D721Med (cell line): ENCODE measurements around the gene COX7A1.

Experiments used
- DNase-seq: peaks from one replicate; pipeline ENCODE4 v3.0.0; 2011; ENCODE audit warnings: low spot score; ENCODE audit not compliant: insufficient read length
- FAIRE-seq: peaks from 2 replicates; lab custom pipeline; 2011; peaks lifted over from hg19 to GRCh38; lab: Jason Lieb, UNC
- CTCF ChIP-seq: IDR thresholded peaks from 2 replicates; pipeline ENCODE4 v1.5.1; 2012; ENCODE audit warnings: mild to moderate bottlenecking, control low read depth; ENCODE audit not compliant: insufficient read depth; ENCODE audit errors: missing control alignments

The COX7A1 gene

GRCh38 chr19:36151144-36152018 is 866 bp downstream of the COX7A1 start:
- FAIRE-seq, result no peak
- no peak for DNase-seq
- no peak for TF ChIP-seq CTCF

GRCh38 chr19:36150586-36150985 is 1.7 kb downstream of the COX7A1 start:
- FAIRE-seq (no peak), DNase-seq (no peak)
- TF ChIP-seq CTCF, result no peak

- DNase-seq (no peak), FAIRE-seq (no peak)
- no peak for TF ChIP-seq CTCF
Observed at GRCh38 chr19:36149673-36150406, 2.4 kb downstream of the COX7A1 start.

- FAIRE-seq (no peak), DNase-seq (no peak)
- no peak for TF ChIP-seq CTCF
Observed at GRCh38 chr19:36144624-36145023, 7.6 kb downstream of the COX7A1 start.

- DNase-seq (no peak), FAIRE-seq (no peak)
- no peak for TF ChIP-seq CTCF
Observed at GRCh38 chr19:36142496-36142895, 9.8 kb downstream of the COX7A1 start.

GRCh38 chr19:36142046-36142445 is 10.2 kb downstream of the COX7A1 start:
- no peak for DNase-seq
- no peak for FAIRE-seq
- no peak for TF ChIP-seq CTCF
